ENCODE data around the gene CERS4. TPM values are rescaled to one million over a fixed set of nuclear protein-coding genes. Genes with fewer than 3 reads are reported as not detected.

CERS4 gene
- total and polyA plus RNA-seq, 2 experiments from 2014 or later, result 68.5 to 109 TPM

DNA sequence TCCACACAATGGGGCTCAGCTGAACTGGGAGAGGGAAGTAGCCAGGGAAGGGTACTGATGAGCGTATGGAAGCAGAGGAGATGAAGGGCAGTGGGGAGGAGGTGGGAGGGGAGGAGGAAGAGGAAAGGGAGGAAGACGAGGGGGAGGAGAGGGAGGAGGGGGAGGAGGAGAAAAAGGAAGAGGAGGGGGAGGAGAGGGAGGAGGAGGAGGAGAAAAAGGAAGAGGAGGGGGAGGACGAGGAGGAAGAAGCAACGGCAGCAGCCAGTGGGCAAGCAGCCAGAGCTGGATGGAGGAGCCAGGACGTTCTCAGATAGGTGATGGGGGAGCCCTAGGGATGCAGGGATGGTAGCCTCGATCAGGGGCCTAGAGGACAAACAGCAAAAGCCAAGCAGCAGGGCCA, 5.6 kb downstream of the CERS4 start (continued):
- TF ChIP-seq ZNF462 (CRISPR knock-in tag; IDR thresholded peaks at IDR 0.05), result no peak
- TF ChIP-seq, protein P1, sequence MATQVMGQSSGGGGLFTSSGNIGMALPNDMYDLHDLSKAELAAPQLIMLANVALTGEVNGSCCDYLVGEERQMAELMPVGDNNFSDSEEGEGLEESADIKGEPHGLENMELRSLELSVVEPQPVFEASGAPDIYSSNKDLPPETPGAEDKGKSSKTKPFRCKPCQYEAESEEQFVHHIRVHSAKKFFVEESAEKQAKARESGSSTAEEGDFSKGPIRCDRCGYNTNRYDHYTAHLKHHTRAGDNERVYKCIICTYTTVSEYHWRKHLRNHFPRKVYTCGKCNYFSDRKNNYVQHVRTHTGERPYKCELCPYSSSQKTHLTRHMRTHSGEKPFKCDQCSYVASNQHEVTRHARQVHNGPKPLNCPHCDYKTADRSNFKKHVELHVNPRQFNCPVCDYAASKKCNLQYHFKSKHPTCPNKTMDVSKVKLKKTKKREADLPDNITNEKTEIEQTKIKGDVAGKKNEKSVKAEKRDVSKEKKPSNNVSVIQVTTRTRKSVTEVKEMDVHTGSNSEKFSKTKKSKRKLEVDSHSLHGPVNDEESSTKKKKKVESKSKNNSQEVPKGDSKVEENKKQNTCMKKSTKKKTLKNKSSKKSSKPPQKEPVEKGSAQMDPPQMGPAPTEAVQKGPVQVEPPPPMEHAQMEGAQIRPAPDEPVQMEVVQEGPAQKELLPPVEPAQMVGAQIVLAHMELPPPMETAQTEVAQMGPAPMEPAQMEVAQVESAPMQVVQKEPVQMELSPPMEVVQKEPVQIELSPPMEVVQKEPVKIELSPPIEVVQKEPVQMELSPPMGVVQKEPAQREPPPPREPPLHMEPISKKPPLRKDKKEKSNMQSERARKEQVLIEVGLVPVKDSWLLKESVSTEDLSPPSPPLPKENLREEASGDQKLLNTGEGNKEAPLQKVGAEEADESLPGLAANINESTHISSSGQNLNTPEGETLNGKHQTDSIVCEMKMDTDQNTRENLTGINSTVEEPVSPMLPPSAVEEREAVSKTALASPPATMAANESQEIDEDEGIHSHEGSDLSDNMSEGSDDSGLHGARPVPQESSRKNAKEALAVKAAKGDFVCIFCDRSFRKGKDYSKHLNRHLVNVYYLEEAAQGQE (IDR thresholded peaks at IDR 0.05; ENCODE audit: unreplicated experiment), result no peak
- TF ChIP-seq EZH2phosphoT487 (IDR thresholded peaks at IDR 0.05; ENCODE audit: unreplicated experiment), result no peak
- no peak for TF ChIP-seq ZNF331 (CRISPR knock-in tag; IDR thresholded peaks at IDR 0.05; ENCODE audit: low read depth)
- no peak for TF ChIP-seq POLR2AphosphoS5 (IDR thresholded peaks at IDR 0.05; ENCODE audit: low read depth)
- no peak for TF ChIP-seq NANOG (IDR thresholded peaks at IDR 0.05; ENCODE audit: borderline replicate concordance)

DNA sequence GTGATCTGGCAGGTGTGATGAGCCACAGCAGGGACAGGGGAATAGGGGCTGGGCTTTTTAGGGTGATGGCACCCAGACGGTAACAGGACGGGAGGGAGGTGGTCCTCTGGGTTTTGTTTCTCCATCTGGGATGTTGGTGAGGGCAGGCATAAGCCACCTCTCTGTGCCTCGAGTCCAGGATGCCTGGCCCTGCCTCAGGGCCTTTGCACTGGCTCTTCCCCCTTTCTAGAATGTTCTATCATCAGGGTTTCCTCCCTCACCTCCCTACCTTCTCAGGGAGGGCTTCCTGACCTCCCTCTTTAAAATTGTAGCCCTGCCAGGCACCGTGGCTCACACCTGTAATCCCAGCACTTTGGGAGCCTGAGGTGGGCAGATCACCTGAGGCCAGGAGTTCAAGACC, 6.6 kb downstream of the CERS4 start:
- H3K27me3 ChIP-seq (ENCODE audit: insufficient read depth), result no peaks in the 10 kb centered on the region
- peaks cover 32% of the 10 kb centered on the region for H4K20me1 ChIP-seq (replicated peaks; ENCODE audit: insufficient read depth)
- Mint-ChIP-seq H3K27me3 (ENCODE audit: insufficient read depth, low read depth, poor library complexity) (peaks cover 7% of the 10 kb centered on the region), H3K27ac (no peak overlapping the region), H3K4me3 (no peak overlapping the region), H3K36me3 (ENCODE audit: low read depth) (peaks cover 32% of the 10 kb centered on the region), H3K9me3 (no peaks in the 10 kb centered on the region), H3K4me1 (peaks cover 18% of the 10 kb centered on the region)
- no peaks in the 10 kb centered on the region for H3F3A ChIP-seq (replicated peaks; ENCODE audit: low read depth)
- H3K4me2 ChIP-seq, result no peak overlapping the region
- H3K79me2 ChIP-seq (replicated peaks; ENCODE audit: insufficient read depth), result peaks cover 94% of the 10 kb centered on the region
- peaks cover 5% of the 10 kb centered on the region; the same call in 1 of the 2 replicates for H3K4me1 ChIP-seq (ENCODE audit: insufficient read depth)
- no peak overlapping the region for H3K4me3 ChIP-seq
- no peaks in the 10 kb centered on the region for H3K9me2 ChIP-seq (ENCODE audit: insufficient read depth)
- DNase-seq (ENCODE audit: low spot score) (no peak), ATAC-seq (no peak)
- H3K36me3 ChIP-seq (ENCODE audit: insufficient read depth), result no peaks in the 10 kb centered on the region
- H3K27ac ChIP-seq (ENCODE audit: low read depth), result no peak overlapping the region
- H2AFZ ChIP-seq, result no peak overlapping the region
- TF ChIP-seq STAT1 (IDR thresholded peaks at IDR 0.05; ENCODE audit: unreplicated experiment) (no peak), CTCF (conservative IDR thresholded peaks at IDR 0.05; ENCODE audit: low read depth in 2 of 2) (no peak), POLR2AphosphoS5 (IDR thresholded peaks at IDR 0.05; ENCODE audit: low read depth) (no peak)
